DMS153 treated with DMSO at 0.1 percent for 48 hours (cell line): ENCODE results near the gene DUT.

Experiments used
- DNase-seq: peaks from one replicate; lab custom pipeline; 2025; ENCODE audit not compliant: unreplicated experiment; lab: John Stamatoyannopoulos, UW

Gene DUT

GRCh38 chr15:48330855-48331795, at the start of gene DUT:
DUT (plus strand) TSS chr15:48331429; CDS start chr15:48331516, 87 bp downstream.
- DNase-seq: peak; percentile 8

- no peak for DNase-seq
These were observed 49.6 kb upstream of the DUT start for GRCh38 chr15:48281674-48282073.

GRCh38 chr15:48282216-48282615, 49.0 kb upstream of the DUT start:
- no peak for DNase-seq

- DNase-seq: no peak
These were observed 47.7 kb upstream of the DUT start for GRCh38 chr15:48283396-48284145.

GRCh38 chr15:48285329-48286214, 45.7 kb upstream of the DUT start:
- peak; percentile 53 for DNase-seq

GRCh38 chr15:48289628-48290027, 41.6 kb upstream of the DUT start:
- DNase-seq: no peak

- DNase-seq: no peak
These were observed 38.8 kb upstream of the DUT start for GRCh38 chr15:48292458-48292857.

- DNase-seq: no peak
These were observed 33.6 kb upstream of the DUT start for GRCh38 chr15:48297668-48298067.

DNA sequence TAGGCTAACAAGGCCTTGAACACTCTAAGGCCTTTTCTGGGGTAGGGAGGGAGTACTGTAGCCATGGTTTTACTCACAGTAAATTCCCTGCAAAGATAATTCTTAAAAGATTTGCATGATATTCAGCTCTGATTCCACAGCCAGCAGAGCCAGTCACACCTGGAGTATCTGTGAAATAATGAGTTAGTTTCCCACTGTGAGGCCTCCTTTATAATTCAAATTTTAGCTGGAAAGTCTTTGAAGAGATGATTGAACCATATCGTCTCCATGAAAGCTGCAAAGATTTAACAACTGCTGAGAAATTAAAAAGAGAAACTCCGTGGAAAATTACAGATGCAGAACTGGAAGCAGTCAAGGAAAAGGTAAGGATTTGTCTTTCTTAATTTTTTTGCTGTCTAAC, 32.3 kb upstream of the DUT start:
- DNase-seq: no peak

GRCh38 chr15:48300038-48300437, 31.2 kb upstream of the DUT start:
- DNase-seq: no peak

- no peak for DNase-seq
These were observed 26.8 kb upstream of the DUT start for GRCh38 chr15:48304398-48304797.

GRCh38 chr15:48306639-48307038, 24.6 kb upstream of the DUT start:
- no peak for DNase-seq

DNA sequence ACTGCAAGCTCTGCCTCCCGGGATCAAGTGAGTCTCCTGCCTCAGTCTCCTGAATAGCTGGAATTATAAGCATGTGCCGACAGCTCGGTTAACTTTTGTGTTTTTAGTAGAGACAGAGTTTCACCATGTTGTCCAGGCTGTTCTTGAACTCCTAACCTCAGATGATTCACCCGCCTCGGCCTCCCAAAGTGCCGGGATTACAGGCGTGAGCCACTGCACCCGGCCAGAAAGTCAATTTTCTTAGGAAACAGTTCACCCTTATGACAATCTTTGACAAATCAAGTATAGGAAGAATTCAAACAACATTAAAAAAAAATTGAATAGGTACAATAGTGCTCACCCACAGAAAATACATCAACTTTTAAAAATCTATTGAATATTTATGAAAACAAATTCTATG, 23.6 kb upstream of the DUT start:
- no peak for DNase-seq

DNA sequence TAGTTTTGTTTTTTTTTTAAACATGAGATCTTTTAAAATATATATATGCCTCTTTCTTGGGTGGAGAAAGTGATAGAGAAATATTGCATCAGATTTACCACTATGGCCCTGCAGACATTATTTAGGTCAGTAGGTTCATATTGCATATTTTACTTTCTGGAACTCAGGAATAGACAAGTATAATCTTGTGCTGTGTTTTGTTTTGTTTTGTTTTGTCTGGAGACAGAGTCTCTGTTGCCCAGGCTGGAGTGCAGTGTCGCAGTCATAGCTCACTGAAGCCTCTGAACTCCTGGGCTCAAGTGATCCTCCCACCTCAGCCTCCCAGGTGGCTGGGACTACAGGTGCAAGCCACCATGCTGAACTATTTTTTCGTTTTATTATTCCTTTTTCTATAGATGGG, 21.5 kb upstream of the DUT start:
- no peak for DNase-seq

DNA sequence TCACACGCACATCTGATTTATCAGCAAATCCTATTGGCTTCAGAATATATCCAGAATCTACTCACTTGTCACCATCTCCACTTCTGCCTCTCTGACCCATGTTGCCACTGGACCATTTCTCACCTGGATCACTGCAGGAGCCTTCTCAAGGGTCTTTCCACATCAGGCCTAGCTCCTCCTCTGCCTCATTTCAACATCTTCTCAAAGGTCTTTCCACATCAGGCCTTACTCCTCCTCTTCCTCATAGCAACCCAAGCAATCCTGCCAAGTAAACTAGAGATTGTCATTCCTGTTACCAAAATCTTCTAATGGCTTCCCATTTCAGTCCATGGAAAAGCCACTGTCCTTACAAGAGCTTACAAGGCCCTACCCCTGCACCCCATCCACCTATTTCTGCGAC, 18.0 kb upstream of the DUT start:
- no peak for DNase-seq

DNA sequence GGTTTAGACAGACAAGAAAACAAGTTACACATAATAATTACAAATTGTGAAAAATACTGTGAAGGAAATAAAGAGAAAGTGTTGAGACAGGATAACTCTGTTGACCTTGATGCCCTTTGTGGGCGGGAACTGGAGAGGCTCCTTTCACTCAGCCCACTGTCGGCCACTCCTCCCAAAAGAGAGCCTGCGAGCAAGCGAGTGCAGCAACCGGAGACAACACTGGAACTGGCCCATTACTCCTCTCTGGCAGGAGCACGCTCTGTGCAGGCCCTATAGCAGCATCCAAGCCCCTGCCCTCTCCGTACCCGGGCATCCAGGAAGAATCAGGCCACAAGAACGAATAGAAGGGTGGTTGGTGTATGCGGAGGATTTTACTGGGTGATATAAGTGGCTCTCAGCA, 16.2 kb upstream of the DUT start:
- no peak for DNase-seq

- no peak for DNase-seq
These were observed 14.0 kb upstream of the DUT start for GRCh38 chr15:48317221-48317620.

DNA sequence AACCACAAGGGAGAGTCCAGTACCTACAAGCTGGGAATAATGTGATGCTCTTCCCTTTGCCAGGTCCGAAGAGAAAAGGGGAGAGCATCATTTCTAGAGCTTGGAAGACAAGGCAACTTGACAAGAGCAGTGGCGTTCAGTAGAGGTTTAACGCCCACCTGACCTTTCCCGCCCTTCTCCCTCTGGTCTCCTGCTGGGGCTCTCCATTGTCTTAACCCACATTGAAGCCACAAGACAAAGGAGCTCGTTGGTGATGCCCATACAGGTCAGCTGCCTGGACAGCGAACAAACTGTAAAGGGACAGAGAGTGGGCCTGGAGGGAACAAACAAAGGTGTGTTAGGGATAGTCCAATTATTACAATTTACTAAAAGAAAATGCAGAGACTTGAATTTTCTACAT, 13.1 kb upstream of the DUT start:
- no peak for DNase-seq

GRCh38 chr15:48323294-48323693, 7.9 kb upstream of the DUT start:
- no peak for DNase-seq

- DNase-seq: peak; percentile 5
These were observed 6.3 kb upstream of the DUT start for GRCh38 chr15:48324949-48325348.

DNA sequence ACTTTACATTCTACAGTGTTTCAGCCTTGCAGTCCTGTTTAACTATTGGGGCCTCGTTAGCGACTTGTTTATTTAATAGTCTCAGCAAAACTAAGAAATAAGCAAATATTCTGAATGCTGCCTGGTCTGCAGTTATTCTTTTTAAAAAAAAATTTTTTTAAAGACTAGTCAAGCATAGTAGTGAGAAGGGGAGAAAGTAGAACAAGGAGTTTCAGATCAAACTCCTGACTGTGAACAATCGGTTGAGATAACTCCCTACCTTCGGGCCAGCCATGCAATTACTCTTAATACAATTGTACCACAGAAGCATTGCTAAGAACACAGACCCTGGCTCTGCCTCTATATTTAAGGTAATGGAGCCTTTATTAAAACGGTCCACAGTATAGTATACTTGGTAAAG, 5.8 kb upstream of the DUT start:
- DNase-seq: no peak
